Measurements from ENCODE around the gene SLC39A11.

DNA sequence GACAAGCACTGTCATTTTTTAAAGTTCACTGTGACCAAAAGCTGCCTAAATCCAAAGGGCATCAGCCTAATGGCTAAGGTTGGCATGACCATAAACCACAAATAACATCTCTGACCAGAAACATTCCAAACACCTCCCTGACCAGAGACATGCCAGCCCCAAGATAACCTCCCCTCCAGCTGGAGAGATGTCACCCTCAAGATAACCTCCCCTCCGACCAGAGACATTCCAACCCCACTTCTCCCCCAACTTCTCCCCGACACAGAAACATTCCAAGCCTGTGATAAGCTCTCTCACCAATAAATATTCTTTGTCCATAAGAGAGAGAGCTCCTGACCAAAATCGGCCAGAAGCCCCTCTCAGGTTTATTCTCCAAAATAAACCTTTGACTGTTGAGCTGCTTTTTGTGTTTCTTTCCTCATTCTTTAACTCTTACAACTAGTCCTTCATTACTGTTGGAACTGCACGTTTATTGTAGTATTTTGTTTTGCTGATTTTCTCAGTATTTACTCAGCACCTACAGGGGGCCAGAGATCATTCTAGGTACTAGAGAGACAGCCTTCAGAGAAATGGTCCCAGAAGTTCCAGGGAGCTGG is 325.6 kb downstream of the SLC39A11 start:
- no peak for TF ChIP-seq EZH2 (optimal IDR thresholded peaks at IDR 0.05; ENCODE audit: low read depth, low read length)
- TF ChIP-seq, protein P1, sequence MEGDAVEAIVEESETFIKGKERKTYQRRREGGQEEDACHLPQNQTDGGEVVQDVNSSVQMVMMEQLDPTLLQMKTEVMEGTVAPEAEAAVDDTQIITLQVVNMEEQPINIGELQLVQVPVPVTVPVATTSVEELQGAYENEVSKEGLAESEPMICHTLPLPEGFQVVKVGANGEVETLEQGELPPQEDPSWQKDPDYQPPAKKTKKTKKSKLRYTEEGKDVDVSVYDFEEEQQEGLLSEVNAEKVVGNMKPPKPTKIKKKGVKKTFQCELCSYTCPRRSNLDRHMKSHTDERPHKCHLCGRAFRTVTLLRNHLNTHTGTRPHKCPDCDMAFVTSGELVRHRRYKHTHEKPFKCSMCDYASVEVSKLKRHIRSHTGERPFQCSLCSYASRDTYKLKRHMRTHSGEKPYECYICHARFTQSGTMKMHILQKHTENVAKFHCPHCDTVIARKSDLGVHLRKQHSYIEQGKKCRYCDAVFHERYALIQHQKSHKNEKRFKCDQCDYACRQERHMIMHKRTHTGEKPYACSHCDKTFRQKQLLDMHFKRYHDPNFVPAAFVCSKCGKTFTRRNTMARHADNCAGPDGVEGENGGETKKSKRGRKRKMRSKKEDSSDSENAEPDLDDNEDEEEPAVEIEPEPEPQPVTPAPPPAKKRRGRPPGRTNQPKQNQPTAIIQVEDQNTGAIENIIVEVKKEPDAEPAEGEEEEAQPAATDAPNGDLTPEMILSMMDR (IDR thresholded peaks at IDR 0.05; ENCODE audit: low read length) = no peak
- TF ChIP-seq EZH2phosphoT487 (IDR thresholded peaks at IDR 0.05; ENCODE audit: low read length) = no peak

Data from MM.1S (cell line).